ENCODE data around the gene HMGN4. TPM values are rescaled to one million over a fixed set of nuclear protein-coding genes. Genes with fewer than 3 reads are reported as not detected.

HMGN4 gene
- total RNA-seq, 1 experiment from 2014 or later: 29.6 TPM

- ChIA-PET CTCF (no interaction called here), POLR2A (no interaction called here)
- Histone ChIP-seq H3K4me3 (ENCODE audit: low read depth, low read length) (no peak overlapping the region), H3K36me3 (ENCODE audit: control insufficient read depth, insufficient read depth, low read length) (no peaks in the 10 kb centered on the region), H3K9me3 (no peaks in the 10 kb centered on the region), H3K4me1 (no peaks in the 10 kb centered on the region), H3K27me3 (replicated peaks; ENCODE audit: control insufficient read depth, insufficient read depth, low read length) (no peaks in the 10 kb centered on the region)
- Mint-ChIP-seq H3K9me3 (ENCODE audit: unreplicated experiment) (no peaks in the 10 kb centered on the region), H3K27ac (ENCODE audit: unreplicated experiment) (no peak overlapping the region), H3K27me3 (ENCODE audit: insufficient read depth, unreplicated experiment) (no peaks in the 10 kb centered on the region), H3K36me3 (ENCODE audit: insufficient read depth, unreplicated experiment) (peaks cover 4% of the 10 kb centered on the region), H3K4me3 (ENCODE audit: unreplicated experiment) (no peak overlapping the region), H3K4me1 (ENCODE audit: low read depth, unreplicated experiment) (no peaks in the 10 kb centered on the region)
- TF ChIP-seq, protein P1, sequence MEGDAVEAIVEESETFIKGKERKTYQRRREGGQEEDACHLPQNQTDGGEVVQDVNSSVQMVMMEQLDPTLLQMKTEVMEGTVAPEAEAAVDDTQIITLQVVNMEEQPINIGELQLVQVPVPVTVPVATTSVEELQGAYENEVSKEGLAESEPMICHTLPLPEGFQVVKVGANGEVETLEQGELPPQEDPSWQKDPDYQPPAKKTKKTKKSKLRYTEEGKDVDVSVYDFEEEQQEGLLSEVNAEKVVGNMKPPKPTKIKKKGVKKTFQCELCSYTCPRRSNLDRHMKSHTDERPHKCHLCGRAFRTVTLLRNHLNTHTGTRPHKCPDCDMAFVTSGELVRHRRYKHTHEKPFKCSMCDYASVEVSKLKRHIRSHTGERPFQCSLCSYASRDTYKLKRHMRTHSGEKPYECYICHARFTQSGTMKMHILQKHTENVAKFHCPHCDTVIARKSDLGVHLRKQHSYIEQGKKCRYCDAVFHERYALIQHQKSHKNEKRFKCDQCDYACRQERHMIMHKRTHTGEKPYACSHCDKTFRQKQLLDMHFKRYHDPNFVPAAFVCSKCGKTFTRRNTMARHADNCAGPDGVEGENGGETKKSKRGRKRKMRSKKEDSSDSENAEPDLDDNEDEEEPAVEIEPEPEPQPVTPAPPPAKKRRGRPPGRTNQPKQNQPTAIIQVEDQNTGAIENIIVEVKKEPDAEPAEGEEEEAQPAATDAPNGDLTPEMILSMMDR (IDR thresholded peaks at IDR 0.05; ENCODE audit: insufficient read depth in 1 of 2, low read depth in 1 of 2, low read length in 1 of 2, severe bottlenecking in 1 of 2, unreplicated experiment in 1 of 2): no peak
- BruUV-seq (replicated peaks): no TSS peak
- no peak for DNase-seq
- intact Hi-C loops (cut with micrococcal nuclease; ENCODE audit: unreplicated experiment): no loop called here
These were observed 23.6 kb downstream of the HMGN4 start for GRCh38 chr6:26561533-26562466.

- H3K36me3 ChIP-seq (ENCODE audit: control insufficient read depth, insufficient read depth, low read length): no peaks in the 10 kb centered on the region
- Mint-ChIP-seq H3K27ac (ENCODE audit: unreplicated experiment) (no peak overlapping the region), H3K27me3 (ENCODE audit: insufficient read depth, unreplicated experiment) (peaks cover 1% of the 10 kb centered on the region), H3K9me3 (ENCODE audit: unreplicated experiment) (no peaks in the 10 kb centered on the region), H3K4me3 (ENCODE audit: unreplicated experiment) (no peak overlapping the region), H3K4me1 (ENCODE audit: low read depth, unreplicated experiment) (peaks cover 2% of the 10 kb centered on the region), H3K36me3 (ENCODE audit: insufficient read depth, unreplicated experiment) (peaks cover 8% of the 10 kb centered on the region)
- CTCF ChIA-PET: no interaction called here
- TF ChIP-seq, protein P1 (IDR thresholded peaks at IDR 0.05; ENCODE audit: insufficient read depth in 1 of 2, low read depth in 1 of 2, low read length in 1 of 2, severe bottlenecking in 1 of 2, unreplicated experiment in 1 of 2): no peak
- intact Hi-C loops (cut with micrococcal nuclease; ENCODE audit: unreplicated experiment): no loop called here
- DNase-seq: no peak
- POLR2A ChIA-PET: no interaction called here
- no peaks in the 10 kb centered on the region for H3K9me3 ChIP-seq
- BruUV-seq (replicated peaks): no TSS peak
- H3K4me1 ChIP-seq: no peaks in the 10 kb centered on the region
- no peaks in the 10 kb centered on the region for H3K27me3 ChIP-seq (replicated peaks; ENCODE audit: control insufficient read depth, insufficient read depth, low read length)
- H3K4me3 ChIP-seq (ENCODE audit: low read depth, low read length): no peak overlapping the region
These were observed 25.3 kb downstream of the HMGN4 start for GRCh38 chr6:26563488-26563887.

DNA sequence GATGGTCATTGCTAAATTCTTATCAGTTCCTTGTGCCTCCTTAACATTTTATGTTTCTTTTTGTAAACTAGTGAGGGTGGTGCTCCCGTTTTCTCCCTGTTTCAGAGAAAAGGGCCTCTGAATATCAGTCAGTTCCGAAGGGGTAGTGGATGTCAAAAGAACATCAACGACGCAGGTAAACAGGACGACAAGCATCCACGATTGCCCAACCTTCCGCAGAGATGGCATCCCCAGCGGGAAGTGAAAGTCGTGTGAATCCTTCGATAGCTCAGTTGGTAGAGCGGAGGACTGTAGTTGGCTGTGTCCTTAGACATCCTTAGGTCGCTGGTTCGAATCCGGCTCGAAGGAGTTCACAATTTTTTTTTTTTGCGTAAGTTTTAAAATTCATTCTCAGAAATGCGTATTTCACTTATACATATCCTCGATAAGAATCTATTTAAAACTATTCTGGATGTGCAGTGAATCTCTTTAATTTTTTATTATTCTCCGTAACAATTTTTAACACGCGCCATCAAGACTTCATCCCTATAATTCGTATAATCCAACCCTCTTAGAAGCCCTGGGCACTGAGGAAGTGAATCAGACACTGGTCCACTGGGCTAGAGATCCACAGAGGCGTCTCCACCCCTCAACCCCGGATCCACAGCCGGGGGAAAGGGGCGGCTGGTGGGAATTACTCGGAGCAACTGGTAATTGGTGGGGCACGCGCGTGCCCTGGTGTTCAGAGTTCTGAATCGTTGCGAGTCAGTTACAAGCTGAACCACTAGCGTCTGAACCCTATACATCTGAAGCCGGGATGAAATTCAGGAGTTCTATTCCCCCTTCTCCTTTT is 30.7 kb downstream of the HMGN4 start:
- BruUV-seq (replicated peaks): no TSS peak
- Histone ChIP-seq H3K27me3 (replicated peaks; ENCODE audit: control insufficient read depth, insufficient read depth, low read length) (no peaks in the 10 kb centered on the region), H3K4me1 (0 out of 2 replicates have a peak, but pooled peaks cover 5% of the 10 kb centered on the region), H3K36me3 (ENCODE audit: control insufficient read depth, insufficient read depth, low read length) (no peaks in the 10 kb centered on the region), H3K4me3 (ENCODE audit: low read depth, low read length) (peak overlapping the region; percentile 49), H3K9me3 (no peaks in the 10 kb centered on the region)
- Mint-ChIP-seq H3K4me1 (ENCODE audit: low read depth, unreplicated experiment) (peaks cover 22% of the 10 kb centered on the region), H3K27me3 (ENCODE audit: insufficient read depth, unreplicated experiment) (peaks cover 9% of the 10 kb centered on the region), H3K36me3 (ENCODE audit: insufficient read depth, unreplicated experiment) (peaks cover 34% of the 10 kb centered on the region), H3K9me3 (ENCODE audit: unreplicated experiment) (no peaks in the 10 kb centered on the region), H3K4me3 (ENCODE audit: unreplicated experiment) (peak overlapping the region; percentile 95), H3K27ac (ENCODE audit: unreplicated experiment) (peak overlapping the region; percentile 95)
- ChIA-PET POLR2A (interaction anchor here (0.5 to 1.0 kb wide), 5 partner anchors 36 to 1299 kb away, joined by 3 to 5 read pairs (median 3); a partner anchor contains a TSS), CTCF (interaction anchor here (0.7 to 2.3 kb wide), 4 partner anchors 12 to 393 kb away, joined by 3 to 18 read pairs (median 8); no protein-coding TSS in a partner anchor)
- DNase-seq: peak; percentile 90 to 96
- intact Hi-C loops (cut with micrococcal nuclease; ENCODE audit: unreplicated experiment): loop anchor here (1.0 to 5.0 kb wide), 4 partner anchors 15 to 226 kb away; no protein-coding TSS in a partner anchor
- TF ChIP-seq, protein P1 (IDR thresholded peaks at IDR 0.05; ENCODE audit: insufficient read depth in 1 of 2, low read depth in 1 of 2, low read length in 1 of 2, severe bottlenecking in 1 of 2, unreplicated experiment in 1 of 2): peak in 1 of 2 experiments; percentile 31
